Activated CD8-positive, alpha-beta memory T cell treated with anti-CD3 and anti-CD28 coated beads for 4 hours (primary cell): ENCODE results near the gene AKIRIN2.

Experiments used
- DNase-seq, 2 donors: peaks; one replicate each; pipeline ENCODE4 v3.0.0-alpha.2; 2020; ENCODE audit warnings: low read depth in 2 of 2

The AKIRIN2 gene

GRCh38 chr6:87701676-87702588 is at the start of gene AKIRIN2:
AKIRIN2 (minus strand) TSS chr6:87702233; CDS start chr6:87701684, 549 bp downstream.
- DNase-seq = peak; percentile 95 to 96

- DNase-seq = no peak
Observed at GRCh38 chr6:87747646-87748045, 45.6 kb upstream of the AKIRIN2 start.

GRCh38 chr6:87745966-87746721 is 44.1 kb upstream of the AKIRIN2 start:
- DNase-seq = no peak

GRCh38 chr6:87743454-87743853 is 41.4 kb upstream of the AKIRIN2 start:
- DNase-seq = no peak

- DNase-seq = peak in 1 of 2 donors; percentile 11
Observed at GRCh38 chr6:87742106-87742505, 40.1 kb upstream of the AKIRIN2 start.

- no peak for DNase-seq
Observed at GRCh38 chr6:87741001-87741650, 39.1 kb upstream of the AKIRIN2 start.

- DNase-seq = no peak
Observed at GRCh38 chr6:87738744-87739143, 36.7 kb upstream of the AKIRIN2 start.

- DNase-seq = no peak
Observed at GRCh38 chr6:87738000-87738399, 36.0 kb upstream of the AKIRIN2 start.

- DNase-seq = no peak
Observed at GRCh38 chr6:87736809-87737540, 34.9 kb upstream of the AKIRIN2 start.

- DNase-seq = no peak
Observed at GRCh38 chr6:87731818-87732661, 30.0 kb upstream of the AKIRIN2 start.

- no peak for DNase-seq
Observed at GRCh38 chr6:87731080-87731479, 29.0 kb upstream of the AKIRIN2 start.

- no peak for DNase-seq
Observed at GRCh38 chr6:87729965-87730719, 28.1 kb upstream of the AKIRIN2 start.

- DNase-seq = no peak
Observed at GRCh38 chr6:87728706-87729105, 26.7 kb upstream of the AKIRIN2 start.

- DNase-seq = no peak
Observed at GRCh38 chr6:87724983-87725811, 23.2 kb upstream of the AKIRIN2 start.

- no peak for DNase-seq
Observed at GRCh38 chr6:87723170-87724078, 21.4 kb upstream of the AKIRIN2 start.

GRCh38 chr6:87722540-87723169 is 20.6 kb upstream of the AKIRIN2 start:
- no peak for DNase-seq

GRCh38 chr6:87721311-87721710 is 19.3 kb upstream of the AKIRIN2 start:
- DNase-seq = no peak
